ENCODE data around the gene GJD3.

The GJD3 gene

DNA sequence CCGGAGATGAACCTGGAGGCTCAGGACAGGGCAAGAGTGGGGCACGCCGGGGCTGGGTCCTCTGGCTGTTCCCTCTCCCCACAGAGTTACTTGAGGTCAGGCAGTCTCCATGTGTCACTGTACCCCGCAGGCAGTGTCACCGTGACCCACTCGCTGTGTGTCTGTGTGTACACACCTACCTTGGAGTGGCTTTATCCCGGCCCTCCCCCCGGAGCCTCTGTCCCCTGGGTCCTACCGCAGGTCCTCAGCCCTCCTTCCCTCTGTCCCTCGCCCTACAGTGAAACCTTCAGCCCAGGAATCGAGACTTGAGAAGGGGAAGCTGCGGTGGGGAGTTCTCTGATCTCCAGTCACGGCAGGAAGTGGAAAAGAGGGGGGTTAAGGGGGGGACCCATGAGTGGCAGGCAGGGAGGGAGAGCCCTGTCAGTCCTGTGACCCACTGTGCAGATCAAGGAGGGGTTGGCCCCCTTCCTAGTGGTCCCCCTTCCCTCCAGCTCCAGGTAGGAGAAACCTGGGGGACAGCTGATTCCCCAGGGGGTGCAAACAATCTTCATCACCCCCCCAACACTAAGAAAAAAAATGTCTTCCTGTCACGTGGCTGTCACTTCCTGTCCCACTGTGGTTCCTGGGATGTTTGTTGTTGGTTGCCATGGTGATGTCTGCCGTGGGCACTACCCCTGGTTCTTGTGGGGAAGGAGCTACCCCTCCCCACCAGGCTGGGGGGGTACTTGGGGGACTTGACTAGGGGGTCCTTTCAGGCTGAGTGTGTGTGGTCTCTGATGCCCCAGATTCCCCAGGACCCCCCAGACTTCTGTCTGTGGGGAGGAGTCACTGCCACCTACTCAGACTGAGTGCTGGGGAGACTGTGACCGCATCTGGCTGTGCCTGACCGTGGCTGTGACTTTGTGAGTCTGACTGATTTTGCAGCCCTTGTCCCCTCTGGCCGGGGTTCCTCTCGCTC lies 41.9 kb downstream of the GJD3 start:
- no peak for DNase-seq (ENCODE audit: low read depth)

- no peak for DNase-seq (ENCODE audit: low read depth)
These were observed 42.6 kb downstream of the GJD3 start for GRCh38 chr17:40321961-40322357.

- DNase-seq (ENCODE audit: low read depth), result no peak
These were observed 43.0 kb downstream of the GJD3 start for GRCh38 chr17:40321524-40321929.

DNA sequence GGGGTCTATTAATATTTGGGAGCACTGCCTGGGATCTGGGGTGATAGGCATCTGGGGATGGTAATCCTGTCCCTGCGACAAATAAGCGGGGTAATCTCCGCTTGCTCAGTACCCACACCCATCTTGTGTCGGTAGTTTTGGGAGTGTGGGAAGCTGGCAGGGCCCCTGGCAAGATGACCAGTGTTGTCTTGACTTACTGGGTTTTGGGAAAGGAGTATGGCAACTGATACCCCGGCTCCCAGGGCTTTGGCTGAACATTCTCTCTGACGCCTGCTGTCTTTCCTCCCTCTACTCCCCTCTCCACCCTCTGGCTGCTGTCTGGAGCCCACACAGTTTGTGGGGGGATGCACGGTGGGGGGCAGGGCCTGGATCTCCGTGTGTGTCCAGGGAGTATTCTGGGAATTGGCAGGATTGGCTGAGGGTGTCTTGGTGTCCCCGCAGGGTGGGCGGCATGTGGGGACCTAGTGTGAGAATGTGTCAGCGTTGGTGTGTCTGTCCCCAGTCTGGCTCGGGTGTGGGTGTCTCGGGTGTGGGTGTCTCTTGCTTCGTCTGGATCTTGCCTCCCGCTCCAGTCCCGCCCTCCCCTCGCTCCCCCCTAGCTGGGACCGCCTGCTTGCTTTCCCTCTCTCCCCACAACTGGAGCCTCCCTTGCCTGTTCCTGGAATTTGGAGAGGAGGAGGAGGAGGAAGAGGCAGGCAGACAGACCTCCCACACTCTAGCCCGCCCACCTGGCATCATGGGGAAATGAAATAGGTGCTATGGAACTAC lies 43.6 kb downstream of the GJD3 start:
- DNase-seq (ENCODE audit: low read depth), result no peak

- no peak for DNase-seq (ENCODE audit: low read depth)
These were observed 44.6 kb downstream of the GJD3 start for GRCh38 chr17:40319651-40320540.

GRCh38 chr17:40318830-40319391 lies 45.6 kb downstream of the GJD3 start:
- no peak for DNase-seq (ENCODE audit: low read depth)

DNA sequence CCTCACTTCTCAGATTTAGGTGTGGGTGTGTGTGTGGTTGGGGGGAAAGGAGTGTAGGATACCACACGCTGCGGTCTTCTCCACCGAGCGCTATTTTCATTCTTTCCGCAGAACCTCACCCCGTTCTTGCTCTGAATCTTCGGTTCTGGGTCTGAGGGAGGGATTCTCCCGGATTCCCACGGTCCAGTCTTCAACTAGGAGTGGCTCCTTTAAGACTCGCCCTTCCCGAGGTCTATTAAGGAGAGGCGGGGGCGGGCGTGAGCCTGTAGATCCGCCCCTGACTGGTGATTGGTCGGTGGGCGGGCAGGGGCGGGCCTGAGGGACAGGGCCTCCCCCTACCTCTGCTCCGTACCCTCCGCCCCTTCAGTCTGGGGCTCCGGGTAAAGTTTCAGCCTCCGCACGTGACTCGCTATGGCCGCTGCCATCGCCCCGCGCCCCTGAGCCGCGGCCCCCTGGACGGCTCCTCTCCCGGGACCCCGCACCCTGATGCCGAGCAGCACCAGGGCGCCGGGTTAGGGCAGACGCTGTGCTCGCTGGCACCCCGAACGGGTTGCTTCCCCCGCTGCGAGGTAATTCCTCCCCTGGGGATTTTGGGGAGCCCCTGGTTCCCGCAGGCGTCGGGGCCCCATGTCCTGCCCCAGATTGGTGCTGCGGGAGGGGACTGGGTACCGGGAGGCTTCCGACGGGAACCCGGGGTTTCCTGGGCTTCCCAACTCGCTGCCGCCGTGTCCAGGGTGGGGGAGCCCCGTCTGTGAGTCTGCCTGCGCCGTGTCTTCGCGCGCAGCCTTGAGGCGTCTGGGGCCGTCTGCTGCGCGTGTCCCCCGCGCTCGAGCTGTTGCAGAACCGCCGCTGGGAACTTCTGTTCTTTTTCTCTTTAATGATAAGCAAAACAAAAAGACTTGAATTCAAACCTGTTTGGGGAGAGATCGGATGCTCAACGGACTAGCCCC lies 46.4 kb downstream of the GJD3 start:
- no peak for DNase-seq (ENCODE audit: low read depth)

DNA sequence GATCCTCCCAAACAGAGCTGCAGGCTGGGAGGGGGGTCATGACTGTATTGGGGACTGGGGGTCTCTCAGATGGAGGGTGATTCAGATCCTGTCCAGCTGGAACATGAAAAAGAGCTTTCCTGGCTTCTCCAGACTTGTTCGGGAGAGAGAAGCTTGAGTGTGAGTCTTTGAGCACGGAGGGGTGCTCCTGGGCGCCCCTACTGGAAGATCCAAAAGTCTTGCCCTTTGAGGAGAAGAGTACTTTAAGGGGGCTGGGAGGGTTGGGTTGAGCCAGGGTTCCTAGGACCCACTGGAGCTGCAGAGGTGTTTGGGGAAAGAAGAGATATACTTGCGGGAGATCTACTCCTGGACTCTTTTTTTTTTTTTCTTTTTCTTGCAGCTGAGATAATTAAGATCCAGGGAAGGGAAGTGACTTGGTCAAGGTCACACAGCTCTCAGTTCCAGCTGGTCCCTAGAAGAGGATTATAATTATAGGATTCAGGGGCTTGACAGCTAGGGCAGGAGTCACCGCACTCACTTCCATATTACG lies 47.1 kb downstream of the GJD3 start:
- no peak for DNase-seq (ENCODE audit: low read depth)

GRCh38 chr17:40316571-40317344 lies 47.8 kb downstream of the GJD3 start:
- no peak for DNase-seq (ENCODE audit: low read depth)

DNA sequence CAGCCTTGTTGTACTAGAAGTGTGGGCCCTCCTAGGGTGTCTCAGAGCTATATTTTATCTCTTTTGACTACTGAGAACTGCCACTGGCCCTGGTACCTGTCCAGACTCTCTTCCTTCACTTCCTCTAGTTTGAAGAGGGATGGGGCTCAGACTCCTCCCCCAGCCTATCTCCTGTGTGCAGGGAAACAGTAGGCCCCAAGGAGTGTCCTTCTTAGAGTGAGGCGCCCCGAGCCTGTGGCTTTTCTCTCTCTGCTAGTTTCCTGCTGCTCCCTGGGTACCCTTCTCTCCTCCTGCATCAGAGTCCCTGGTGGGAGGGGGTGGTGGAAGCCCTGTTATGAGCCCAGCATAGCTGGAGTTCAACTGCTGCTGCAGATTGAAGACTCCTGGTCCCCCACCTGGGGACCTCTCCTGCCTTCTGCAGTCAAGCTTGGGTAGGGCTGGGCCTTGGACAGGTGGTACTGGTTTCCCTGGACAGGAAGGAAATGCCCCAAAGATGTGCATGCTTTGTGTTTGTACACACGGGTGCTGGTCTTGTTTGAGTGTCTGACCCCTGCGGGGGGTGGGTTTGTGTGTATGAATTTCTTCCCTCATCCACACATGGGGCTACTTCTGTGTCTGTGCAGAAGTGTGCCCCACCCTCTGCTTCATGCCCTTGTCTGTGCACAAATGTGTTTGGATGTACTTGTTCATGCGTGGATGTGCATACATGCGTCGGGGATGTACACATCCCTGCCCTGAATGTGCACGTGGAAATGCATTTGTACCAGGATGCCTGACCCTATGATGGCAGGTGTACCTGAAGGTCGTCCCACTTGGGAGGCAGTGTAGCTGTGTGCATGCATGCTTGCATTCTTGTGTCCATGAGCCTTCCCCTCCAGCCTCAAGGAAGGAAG lies 48.6 kb downstream of the GJD3 start:
- DNase-seq (ENCODE audit: low read depth), result no peak

DNA sequence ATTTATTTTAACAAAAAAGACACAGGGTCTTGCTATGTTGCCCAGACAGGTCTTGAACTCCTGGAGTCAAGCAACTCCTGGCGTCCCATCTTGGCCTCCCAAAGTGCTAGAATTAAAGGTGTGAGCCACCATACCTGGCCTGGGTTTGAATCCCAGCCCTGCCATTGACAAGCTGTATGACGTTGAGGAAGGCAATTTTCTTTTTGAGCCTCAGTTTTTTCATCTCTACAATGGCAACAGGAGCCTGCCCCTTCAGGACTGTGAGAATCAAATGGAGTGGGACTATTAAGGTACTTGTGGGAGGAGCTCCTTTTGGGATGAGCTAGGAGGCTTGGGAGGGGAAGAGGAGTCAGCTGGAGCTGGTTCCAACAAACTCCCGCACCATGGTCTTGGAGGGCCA lies 49.3 kb downstream of the GJD3 start:
- no peak for DNase-seq (ENCODE audit: low read depth)

- no peak for DNase-seq (ENCODE audit: low read depth)
These were observed 50.0 kb downstream of the GJD3 start for GRCh38 chr17:40314584-40314956.

DNA sequence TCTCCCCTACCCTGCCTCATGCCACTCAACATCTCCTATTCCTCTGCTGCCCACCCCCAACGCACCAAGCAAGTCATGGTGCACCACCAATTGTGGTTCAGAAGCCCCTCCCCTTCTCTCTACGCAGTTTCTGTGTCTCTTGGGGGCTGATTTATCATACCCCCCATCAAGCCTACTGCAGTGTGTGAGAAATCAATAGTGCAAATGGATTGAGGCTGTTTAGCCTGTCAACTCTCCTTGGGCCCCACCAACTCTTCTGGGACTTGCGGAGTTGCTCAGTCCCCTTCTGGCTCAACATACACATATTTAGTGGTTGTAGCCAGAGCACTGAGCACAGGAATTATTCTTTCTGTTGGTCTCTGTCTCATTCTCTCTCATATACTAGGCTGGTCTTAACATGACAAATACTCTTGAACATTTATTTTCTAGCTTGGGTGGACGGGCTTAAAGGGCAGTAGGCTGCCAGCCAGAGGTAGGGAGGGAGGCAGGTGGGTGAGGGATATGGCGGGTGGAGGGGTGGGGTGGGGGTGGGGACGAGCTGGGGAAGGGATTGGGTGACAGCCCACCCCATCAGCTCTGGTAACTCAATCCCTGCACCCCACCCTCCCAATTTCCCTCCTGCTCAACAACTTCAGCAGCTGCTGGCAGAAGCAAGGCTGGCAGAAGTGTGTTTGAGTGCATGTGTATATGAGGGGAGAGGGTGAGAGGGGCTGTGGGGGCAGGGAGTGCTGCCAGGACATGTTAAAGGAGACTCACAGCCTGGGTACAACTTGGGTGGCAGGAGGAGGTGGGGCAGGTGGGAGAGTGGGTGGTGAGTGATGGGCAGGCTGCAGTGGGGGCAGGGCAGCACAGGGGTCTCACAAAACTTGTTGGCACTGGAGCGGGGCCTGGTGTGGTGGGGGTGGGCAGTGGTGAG lies 50.6 kb downstream of the GJD3 start:
- no peak for DNase-seq (ENCODE audit: low read depth)
